SU-DHL-6 (cell line): ENCODE data around the gene CORO6.

ENCODE experiments used
- H2AFZ ChIP-seq: fragments of 200-600 bp; sonication (generic); 2 replicates; pipeline ENCODE4 v1.6.1; 2014; ENCODE audit warnings: low read depth, mild to moderate bottlenecking, moderate library complexity, mixed read lengths, antibody characterized with exemption, low read length; ENCODE audit not compliant: severe bottlenecking
- H3F3A ChIP-seq: fragments of 200-600 bp; shearing (Covaris generic); 2 replicates; pipeline ENCODE4 v1.6.0; 2016; ENCODE audit warnings: antibody characterized with exemption, mild to moderate bottlenecking; ENCODE audit not compliant: insufficient read depth
- H3K27ac ChIP-seq: fragments of 200-600 bp; sonication (generic); 2 replicates; pipeline ENCODE4 v1.5.1; 2016; ENCODE audit warnings: low read depth, mild to moderate bottlenecking, low read length, moderate library complexity, mixed read lengths
- H3K27me3 ChIP-seq: fragments of 200-600 bp; sonication (generic), shearing (Covaris generic); 2 replicates; pipeline ENCODE4 v1.6.0; 2014; ENCODE audit warnings: mild to moderate bottlenecking, low read length
- H3K36me3 ChIP-seq: fragments of 200-600 bp; sonication (generic); 2 replicates; pipeline ENCODE4 v1.6.1; 2014; ENCODE audit warnings: mild to moderate bottlenecking, low read length, mixed read lengths
- H3K4me2 ChIP-seq: fragments of 300-600, 200-600 bp; shearing (Covaris generic), sonication (generic); 2 replicates; pipeline ENCODE4 v1.6.0; 2014; ENCODE audit warnings: low read length, low read depth, mild to moderate bottlenecking; ENCODE audit not compliant: poor library complexity, severe bottlenecking
- H3K4me3 ChIP-seq: fragments of 200-600 bp; sonication (generic); 2 replicates; pipeline ENCODE4 v1.5.1; 2014; ENCODE audit warnings: antibody characterized with exemption, low read length, mild to moderate bottlenecking, mixed read lengths; ENCODE audit not compliant: insufficient read depth, poor library complexity, severe bottlenecking
- H3K79me2 ChIP-seq: fragments of 200-600 bp; sonication (generic); 2 replicates; pipeline ENCODE4 v1.6.1; 2014; ENCODE audit warnings: mild to moderate bottlenecking, low read length, moderate library complexity; ENCODE audit not compliant: insufficient read depth
- H3K9ac ChIP-seq: fragments of 200-600 bp; sonication (generic); 2 replicates; pipeline ENCODE4 v1.7.0; 2014; ENCODE audit warnings: mild to moderate bottlenecking, low read length
- H3K9me2 ChIP-seq: fragments of 200-600 bp; sonication (generic); replicated peaks from 2 replicates; pipeline ENCODE4 v1.6.1; 2014; ENCODE audit warnings: low read length; ENCODE audit not compliant: insufficient read depth
- H3K9me3 ChIP-seq: fragments of 200-600 bp; sonication (generic); 2 replicates; pipeline ENCODE4 v1.6.1; 2014; ENCODE audit warnings: low read length, mixed read lengths; ENCODE audit not compliant: insufficient read depth
- H4K20me1 ChIP-seq: fragments of 200-600 bp; sonication (generic); 2 replicates; pipeline ENCODE4 v1.6.1; 2014; ENCODE audit warnings: low read depth, mild to moderate bottlenecking, antibody characterized with exemption, low read length, moderate library complexity, mixed read lengths
- CTCF ChIP-seq: fragments of 200-600 bp; sonication (generic); IDR thresholded peaks from one replicate; pipeline ENCODE4 v1.5.1; 2017; ENCODE audit warnings: antibody characterized with exemption, mild to moderate bottlenecking, low read length, moderate library complexity; ENCODE audit not compliant: insufficient read depth, poor library complexity, severe bottlenecking
- EZH2phosphoT487 ChIP-seq: fragments of 200-600 bp; sonication (generic), shearing (Covaris generic); conservative IDR thresholded peaks from 2 replicates; pipeline ENCODE4 v1.6.1; 2018; ENCODE audit warnings: mild to moderate bottlenecking, antibody characterized with exemption, low read length, moderate library complexity, mixed read lengths

The CORO6 gene

GRCh38 chr17:29566473-29567303 is 56.0 kb downstream of the CORO6 start, which contains the start of gene ABHD15:
TSS of gene ABHD15 (minus strand) at chr17:29567037. CDS start at chr17:29566966, 71 bp downstream.
- no peak for TF ChIP-seq CTCF
- no peak for TF ChIP-seq EZH2phosphoT487
- H4K20me1 ChIP-seq = no peaks in the 10 kb centered on the region

GRCh38 chr17:29565643-29566472 is 56.9 kb downstream of the CORO6 start:
- H4K20me1 ChIP-seq = no peaks in the 10 kb centered on the region
- H3K9me3 ChIP-seq = no peaks in the 10 kb centered on the region
- peak overlapping the region; percentile 83 for H2AFZ ChIP-seq
- H3K9me2 ChIP-seq = no peaks in the 10 kb centered on the region
- peak overlapping the region; percentile 62 for H3K4me3 ChIP-seq
- peak overlapping the region; percentile 81 for H3K27ac ChIP-seq
- H3K27me3 ChIP-seq = no peaks in the 10 kb centered on the region
- peak overlapping the region; percentile 65 for H3K4me2 ChIP-seq
- H3K36me3 ChIP-seq = no peaks in the 10 kb centered on the region
- peak overlapping the region; percentile 90 for H3K9ac ChIP-seq
- peaks cover 6% of the 10 kb centered on the region; the same call in 1 of the 2 replicates for H3F3A ChIP-seq
- H3K79me2 ChIP-seq = peaks cover 14% of the 10 kb centered on the region
- TF ChIP-seq EZH2phosphoT487 (no peak), CTCF (peak; percentile 39)

More at GRCh38 chr17:29566473-29567303, 56.0 kb downstream of the CORO6 start, which contains the start of gene ABHD15:
- peak within 1 kb of the TSS; percentile 81 for H3K27ac ChIP-seq
- peak within 1 kb of the TSS; percentile 90 for H3K9ac ChIP-seq
- peak within 1 kb of the TSS; percentile 83 for H2AFZ ChIP-seq
- no peaks in the 10 kb centered on the region for H3K36me3 ChIP-seq
- H3K4me3 ChIP-seq = peak within 1 kb of the TSS; percentile 78
- peaks cover 14% of the 10 kb centered on the region for H3K79me2 ChIP-seq
- no peaks in the 10 kb centered on the region for H3K9me3 ChIP-seq
- H3K9me2 ChIP-seq = no peaks in the 10 kb centered on the region
- H3F3A ChIP-seq = 0 out of 2 replicates have a peak, but pooled peaks cover 4% of the 10 kb centered on the region
- H3K27me3 ChIP-seq = no peaks in the 10 kb centered on the region
- H3K4me2 ChIP-seq = peak within 1 kb of the TSS; percentile 65
